Measurements from ENCODE around the gene PBRM1. TPM values are rescaled to one million over a fixed set of nuclear protein-coding genes. Genes with fewer than 3 reads are reported as not detected.

PBRM1 gene
- total RNA-seq, 2 donors from 2014 or later, result 73.4 to 78.5 TPM

GRCh38 chr3:52525680-52526561, 159.8 kb downstream of the PBRM1 start:
- no peaks in the 10 kb centered on the region for H3K9me3 ChIP-seq (ENCODE audit: control insufficient read depth, low read length)
- peaks cover 34% of the 10 kb centered on the region for H3K36me3 Mint-ChIP-seq (ENCODE audit: low read depth)

GRCh38 chr3:52524752-52525679, 160.7 kb downstream of the PBRM1 start:
- no peaks in the 10 kb centered on the region for H3K27me3 ChIP-seq (ENCODE audit: control insufficient read depth, insufficient read depth, low read length, poor library complexity, severe bottlenecking)
- no peak overlapping the region for H3K4me3 ChIP-seq (ENCODE audit: low read length)
- 96 to 99% methylated on average over 22 to 34 of the region's 34 CpGs for WGBS, 2 experiments (ENCODE audit: insufficient coverage in 1 of 2, insufficient read length in 1 of 2)
- no peaks in the 10 kb centered on the region for H3K4me1 ChIP-seq (ENCODE audit: control insufficient read depth, insufficient read depth, low read length)
- Mint-ChIP-seq H3K4me3 (no peak overlapping the region), H3K4me1 (no peaks in the 10 kb centered on the region), H3K9me3 (no peaks in the 10 kb centered on the region), H3K36me3 (ENCODE audit: low read depth) (peaks cover 32% of the 10 kb centered on the region), H3K27ac (no peak overlapping the region), H3K27me3 (ENCODE audit: insufficient read depth) (no peaks in the 10 kb centered on the region)
- H3K9ac ChIP-seq (ENCODE audit: extremely low read depth, low read length, poor library complexity, severe bottlenecking), result no peak overlapping the region
- H3K9me3 ChIP-seq (ENCODE audit: control insufficient read depth, low read length), result no peaks in the 10 kb centered on the region
- peak overlapping the region; percentile 49 for H3K27ac ChIP-seq (ENCODE audit: low read depth, low read length)
- peaks cover 53% of the 10 kb centered on the region for H3K36me3 ChIP-seq (ENCODE audit: control insufficient read depth, insufficient read depth, low read length)
- TF ChIP-seq CTCF (conservative IDR thresholded peaks at IDR 0.05), result no peak
- no peak for DNase-seq

More at GRCh38 chr3:52525680-52526561, 159.8 kb downstream of the PBRM1 start:
- Mint-ChIP-seq H3K4me3 (no peak overlapping the region), H3K27me3 (ENCODE audit: insufficient read depth) (no peaks in the 10 kb centered on the region), H3K9me3 (no peaks in the 10 kb centered on the region), H3K4me1 (no peaks in the 10 kb centered on the region), H3K27ac (no peak overlapping the region)
- WGBS, 2 experiments (ENCODE audit: insufficient coverage in 1 of 2, insufficient read length in 1 of 2), result 88 to 93% methylated on average over 3 to 9 of the region's 9 CpGs
- no peak for TF ChIP-seq CTCF (conservative IDR thresholded peaks at IDR 0.05)
- Histone ChIP-seq H3K27me3 (ENCODE audit: control insufficient read depth, insufficient read depth, low read length, poor library complexity, severe bottlenecking) (no peaks in the 10 kb centered on the region), H3K4me3 (ENCODE audit: low read length) (no peak overlapping the region), H3K36me3 (ENCODE audit: control insufficient read depth, insufficient read depth, low read length) (peaks cover 60% of the 10 kb centered on the region), H3K9ac (ENCODE audit: extremely low read depth, low read length, poor library complexity, severe bottlenecking) (no peak overlapping the region), H3K27ac (ENCODE audit: low read depth, low read length) (peak overlapping the region; percentile 24), H3K4me1 (ENCODE audit: control insufficient read depth, insufficient read depth, low read length) (no peaks in the 10 kb centered on the region)
- no peak for DNase-seq

GRCh38 chr3:52524258-52524751, 161.4 kb downstream of the PBRM1 start:
- no peak overlapping the region for H3K4me3 Mint-ChIP-seq
- peaks cover 46% of the 10 kb centered on the region for H3K36me3 ChIP-seq (ENCODE audit: control insufficient read depth, insufficient read depth, low read length)
- no peaks in the 10 kb centered on the region for H3K9me3 Mint-ChIP-seq
- DNase-seq, result no peak
- no peak overlapping the region for H3K27ac ChIP-seq (ENCODE audit: low read depth, low read length)
- no peak for TF ChIP-seq CTCF (conservative IDR thresholded peaks at IDR 0.05)
- H3K36me3 Mint-ChIP-seq (ENCODE audit: low read depth), result peaks cover 32% of the 10 kb centered on the region
- WGBS, 2 experiments (ENCODE audit: insufficient coverage in 1 of 2, insufficient read length in 1 of 2), result 96 to 97% methylated on average over 16 to 18 of the region's 18 CpGs
- H3K4me1 ChIP-seq (ENCODE audit: control insufficient read depth, insufficient read depth, low read length), result no peaks in the 10 kb centered on the region
- no peaks in the 10 kb centered on the region for H3K4me1 Mint-ChIP-seq
- H3K27me3 Mint-ChIP-seq (ENCODE audit: insufficient read depth), result no peaks in the 10 kb centered on the region
- H3K4me3 ChIP-seq (ENCODE audit: low read length), result no peak overlapping the region
- no peak overlapping the region for H3K27ac Mint-ChIP-seq
- no peaks in the 10 kb centered on the region for H3K9me3 ChIP-seq (ENCODE audit: control insufficient read depth, low read length)
- H3K9ac ChIP-seq (ENCODE audit: extremely low read depth, low read length, poor library complexity, severe bottlenecking), result no peak overlapping the region
- H3K27me3 ChIP-seq (ENCODE audit: control insufficient read depth, insufficient read depth, low read length, poor library complexity, severe bottlenecking), result no peaks in the 10 kb centered on the region

All from endodermal cell (in vitro differentiated cells).